ENCODE data around the gene SMG6.

DNA sequence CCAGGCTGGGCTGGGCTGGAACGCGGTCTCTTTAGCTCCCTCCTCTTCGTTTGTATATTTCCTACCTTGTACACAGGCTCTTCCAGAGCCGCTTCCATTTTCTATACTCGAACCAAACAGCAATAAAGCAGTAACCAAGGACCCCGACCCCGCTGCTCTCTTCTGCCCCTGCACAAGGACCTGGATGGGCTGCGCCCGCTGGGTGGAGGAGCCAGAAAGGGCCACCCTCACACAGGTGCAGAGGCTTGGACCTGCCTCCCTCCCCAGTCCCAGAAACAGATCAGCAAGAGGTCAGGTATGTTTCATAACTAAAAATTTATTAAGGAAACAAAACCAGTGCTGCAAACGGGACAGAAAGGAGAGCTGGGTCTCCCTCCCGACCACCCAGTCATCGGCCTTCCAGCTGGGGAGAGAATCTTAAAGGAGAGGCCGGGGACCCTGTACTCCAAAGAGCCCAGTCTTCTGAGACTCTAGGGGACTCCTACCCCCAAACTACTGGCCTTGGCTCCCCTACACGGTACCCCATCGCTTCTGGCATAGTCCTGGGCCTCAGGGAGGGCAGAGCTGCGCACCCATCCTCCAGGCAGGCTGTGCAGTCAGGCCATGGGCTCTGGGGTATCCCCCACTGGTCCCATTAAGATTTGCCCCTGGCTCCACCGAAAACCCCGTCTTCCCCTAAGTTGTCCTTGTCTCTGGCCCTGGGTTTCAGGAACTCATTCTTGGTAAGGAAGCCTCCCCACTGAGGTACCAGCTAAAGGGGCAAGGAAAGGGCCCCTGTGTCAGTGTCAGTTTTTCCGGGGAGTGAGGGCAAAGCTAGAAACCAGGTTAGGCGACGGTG, 243.8 kb downstream of the SMG6 start:
- TF ChIP-seq, protein P1, sequence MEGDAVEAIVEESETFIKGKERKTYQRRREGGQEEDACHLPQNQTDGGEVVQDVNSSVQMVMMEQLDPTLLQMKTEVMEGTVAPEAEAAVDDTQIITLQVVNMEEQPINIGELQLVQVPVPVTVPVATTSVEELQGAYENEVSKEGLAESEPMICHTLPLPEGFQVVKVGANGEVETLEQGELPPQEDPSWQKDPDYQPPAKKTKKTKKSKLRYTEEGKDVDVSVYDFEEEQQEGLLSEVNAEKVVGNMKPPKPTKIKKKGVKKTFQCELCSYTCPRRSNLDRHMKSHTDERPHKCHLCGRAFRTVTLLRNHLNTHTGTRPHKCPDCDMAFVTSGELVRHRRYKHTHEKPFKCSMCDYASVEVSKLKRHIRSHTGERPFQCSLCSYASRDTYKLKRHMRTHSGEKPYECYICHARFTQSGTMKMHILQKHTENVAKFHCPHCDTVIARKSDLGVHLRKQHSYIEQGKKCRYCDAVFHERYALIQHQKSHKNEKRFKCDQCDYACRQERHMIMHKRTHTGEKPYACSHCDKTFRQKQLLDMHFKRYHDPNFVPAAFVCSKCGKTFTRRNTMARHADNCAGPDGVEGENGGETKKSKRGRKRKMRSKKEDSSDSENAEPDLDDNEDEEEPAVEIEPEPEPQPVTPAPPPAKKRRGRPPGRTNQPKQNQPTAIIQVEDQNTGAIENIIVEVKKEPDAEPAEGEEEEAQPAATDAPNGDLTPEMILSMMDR (IDR thresholded peaks at IDR 0.05) = no peak
- TF ChIP-seq POLR2A (IDR thresholded peaks at IDR 0.05) = no peak

Data from esophagus squamous epithelium (tissue), 4 donors.